ENCODE measurements around the gene RNF207.
A peak's percentile ranks its signal among the peaks of the same experiment; 100 is the strongest.

RNF207 gene

GRCh38 chr1:6241887-6242740 is 36.2 kb downstream of the RNF207 start:
- H3K4me3 ChIP-seq (ENCODE audit: low read length) = no peak overlapping the region
- peaks cover 4% of the 10 kb centered on the region for H3K9me3 ChIP-seq (ENCODE audit: control insufficient read depth, low read length)
- no peaks in the 10 kb centered on the region for H3K36me3 ChIP-seq (ENCODE audit: control insufficient read depth, insufficient read depth, low read length, severe bottlenecking)
- H3K9ac ChIP-seq (ENCODE audit: low read length) = no peak overlapping the region
- peak; percentile 39 for DNase-seq (ENCODE audit: low read depth)
- H3K27me3 ChIP-seq (replicated peaks; ENCODE audit: control insufficient read depth, insufficient read depth, low read length) = peaks cover 30% of the 10 kb centered on the region
- H3K4me1 ChIP-seq (ENCODE audit: control insufficient read depth, insufficient read depth, low read length) = peaks cover 17% of the 10 kb centered on the region

- DNase-seq (ENCODE audit: low read depth) = no peak
- H3K27me3 ChIP-seq (replicated peaks; ENCODE audit: control insufficient read depth, insufficient read depth, low read length) = peaks cover 36% of the 10 kb centered on the region
- no peaks in the 10 kb centered on the region for H3K36me3 ChIP-seq (ENCODE audit: control insufficient read depth, insufficient read depth, low read length, severe bottlenecking)
- H3K9ac ChIP-seq (ENCODE audit: low read length) = no peak overlapping the region
- H3K4me1 ChIP-seq (ENCODE audit: control insufficient read depth, insufficient read depth, low read length) = peaks cover 17% of the 10 kb centered on the region
- no peak overlapping the region for H3K4me3 ChIP-seq (ENCODE audit: low read length)
- H3K9me3 ChIP-seq (ENCODE audit: control insufficient read depth, low read length) = peaks cover 4% of the 10 kb centered on the region
These were observed 37.3 kb downstream of the RNF207 start for GRCh38 chr1:6243053-6243834.

- no peak for DNase-seq (ENCODE audit: low read depth)
- H3K36me3 ChIP-seq (ENCODE audit: control insufficient read depth, insufficient read depth, low read length, severe bottlenecking) = no peaks in the 10 kb centered on the region
- no peak within 1 kb of the TSS for H3K4me3 ChIP-seq (ENCODE audit: low read length)
- H3K9me3 ChIP-seq (ENCODE audit: control insufficient read depth, low read length) = peaks cover 4% of the 10 kb centered on the region
- peaks cover 42% of the 10 kb centered on the region for H3K27me3 ChIP-seq (replicated peaks; ENCODE audit: control insufficient read depth, insufficient read depth, low read length)
- H3K9ac ChIP-seq (ENCODE audit: low read length) = no peak within 1 kb of the TSS
- peaks cover 17% of the 10 kb centered on the region for H3K4me1 ChIP-seq (ENCODE audit: control insufficient read depth, insufficient read depth, low read length)
These were observed 38.1 kb downstream of the RNF207 start, which contains the start of gene HES3 for GRCh38 chr1:6243993-6244392. Gene HES3, plus strand, starts transcription at chr1:6244179. Its CDS starts 187 bp downstream, at chr1:6244366.

GRCh38 chr1:6244401-6245049 is 38.6 kb downstream of the RNF207 start:
- peaks cover 42% of the 10 kb centered on the region for H3K27me3 ChIP-seq (replicated peaks; ENCODE audit: control insufficient read depth, insufficient read depth, low read length)
- no peak for DNase-seq (ENCODE audit: low read depth)
- H3K36me3 ChIP-seq (ENCODE audit: control insufficient read depth, insufficient read depth, low read length, severe bottlenecking) = no peaks in the 10 kb centered on the region
- H3K9me3 ChIP-seq (ENCODE audit: control insufficient read depth, low read length) = peaks cover 4% of the 10 kb centered on the region
- H3K4me3 ChIP-seq (ENCODE audit: low read length) = no peak overlapping the region
- peaks cover 17% of the 10 kb centered on the region for H3K4me1 ChIP-seq (ENCODE audit: control insufficient read depth, insufficient read depth, low read length)
- H3K9ac ChIP-seq (ENCODE audit: low read length) = no peak overlapping the region

- Histone ChIP-seq H3K4me1 (ENCODE audit: control insufficient read depth, insufficient read depth, low read length) (peaks cover 13% of the 10 kb centered on the region), H3K9me3 (ENCODE audit: control insufficient read depth, low read length) (peaks cover 4% of the 10 kb centered on the region), H3K36me3 (ENCODE audit: control insufficient read depth, insufficient read depth, low read length, severe bottlenecking) (no peaks in the 10 kb centered on the region), H3K27me3 (replicated peaks; ENCODE audit: control insufficient read depth, insufficient read depth, low read length) (peaks cover 47% of the 10 kb centered on the region), H3K9ac (ENCODE audit: low read length) (no peak overlapping the region), H3K4me3 (ENCODE audit: low read length) (no peak overlapping the region)
- DNase-seq (ENCODE audit: low read depth) = peak; percentile 91
These were observed 39.4 kb downstream of the RNF207 start for GRCh38 chr1:6245086-6245868.

GRCh38 chr1:6245869-6246496 is 40.1 kb downstream of the RNF207 start:
- H3K4me1 ChIP-seq (ENCODE audit: control insufficient read depth, insufficient read depth, low read length) = peaks cover 9% of the 10 kb centered on the region
- H3K9ac ChIP-seq (ENCODE audit: low read length) = no peak overlapping the region
- H3K27me3 ChIP-seq (replicated peaks; ENCODE audit: control insufficient read depth, insufficient read depth, low read length) = peaks cover 47% of the 10 kb centered on the region
- no peak overlapping the region for H3K4me3 ChIP-seq (ENCODE audit: low read length)
- peaks cover 4% of the 10 kb centered on the region for H3K9me3 ChIP-seq (ENCODE audit: control insufficient read depth, low read length)
- DNase-seq (ENCODE audit: low read depth) = peak; percentile 30
- no peaks in the 10 kb centered on the region for H3K36me3 ChIP-seq (ENCODE audit: control insufficient read depth, insufficient read depth, low read length, severe bottlenecking)

- H3K27me3 ChIP-seq (replicated peaks; ENCODE audit: control insufficient read depth, insufficient read depth, low read length) = peaks cover 42% of the 10 kb centered on the region
- peaks cover 4% of the 10 kb centered on the region for H3K9me3 ChIP-seq (ENCODE audit: control insufficient read depth, low read length)
These were observed 40.9 kb downstream of the RNF207 start for GRCh38 chr1:6246497-6247467.

GRCh38 chr1:6247651-6248050 is 41.7 kb downstream of the RNF207 start:
- Histone ChIP-seq H3K9me3 (ENCODE audit: control insufficient read depth, low read length) (peaks cover 4% of the 10 kb centered on the region), H3K27me3 (replicated peaks; ENCODE audit: control insufficient read depth, insufficient read depth, low read length) (peaks cover 45% of the 10 kb centered on the region)
- no peak for DNase-seq (ENCODE audit: low read depth)

More at GRCh38 chr1:6246497-6247467, 40.9 kb downstream of the RNF207 start:
- H3K9ac ChIP-seq (ENCODE audit: low read length) = no peak overlapping the region
- no peak overlapping the region for H3K4me3 ChIP-seq (ENCODE audit: low read length)
- DNase-seq (ENCODE audit: low read depth) = peak; percentile 88
- H3K36me3 ChIP-seq (ENCODE audit: control insufficient read depth, insufficient read depth, low read length, severe bottlenecking) = no peaks in the 10 kb centered on the region
- H3K4me1 ChIP-seq (ENCODE audit: control insufficient read depth, insufficient read depth, low read length) = peaks cover 4% of the 10 kb centered on the region

GRCh38 chr1:6248161-6248776 is 42.4 kb downstream of the RNF207 start:
- no peaks in the 10 kb centered on the region for H3K36me3 ChIP-seq (ENCODE audit: control insufficient read depth, insufficient read depth, low read length, severe bottlenecking)
- H3K4me3 ChIP-seq (ENCODE audit: low read length) = no peak overlapping the region
- H3K9me3 ChIP-seq (ENCODE audit: control insufficient read depth, low read length) = peaks cover 2% of the 10 kb centered on the region
- H3K9ac ChIP-seq (ENCODE audit: low read length) = no peak overlapping the region
- peaks cover 4% of the 10 kb centered on the region for H3K4me1 ChIP-seq (ENCODE audit: control insufficient read depth, insufficient read depth, low read length)
- peaks cover 40% of the 10 kb centered on the region for H3K27me3 ChIP-seq (replicated peaks; ENCODE audit: control insufficient read depth, insufficient read depth, low read length)
- DNase-seq (ENCODE audit: low read depth) = no peak

More at GRCh38 chr1:6247651-6248050, 41.7 kb downstream of the RNF207 start:
- no peaks in the 10 kb centered on the region for H3K36me3 ChIP-seq (ENCODE audit: control insufficient read depth, insufficient read depth, low read length, severe bottlenecking)
- H3K4me3 ChIP-seq (ENCODE audit: low read length) = no peak overlapping the region
- peaks cover 4% of the 10 kb centered on the region for H3K4me1 ChIP-seq (ENCODE audit: control insufficient read depth, insufficient read depth, low read length)
- no peak overlapping the region for H3K9ac ChIP-seq (ENCODE audit: low read length)
